K562 (cell line): Measurements from ENCODE around the gene NAXE. TPM values are rescaled to one million over a fixed set of nuclear protein-coding genes. Genes with fewer than 3 reads are reported as not detected.

Experiments
- ATAC-seq: fragments of 200-7000 bp; cut with Tn5 transposase; 3 replicates; pipeline ENCODE4 v1.9.1; 2020; ENCODE audit warnings: moderate library complexity
- BruUV-seq: library from RNA; stranded (reverse); fragments of 400-500 nt; replicated peaks from 2 replicates; lab custom pipeline; 2021; lab: Mats Ljungman, UMichigan
- CTCF ChIA-PET: fragments of 300-600 bp; formaldehyde crosslinking; extraction: SDS; loops from one replicate; lab custom pipeline; 2021; ENCODE audit warnings: low intra/inter-chr PET ratio; lab: Yijun Ruan, JAX
- POLR2A ChIA-PET: fragments of 300-600, 350-650 bp; sonication (Branson Sonifier 250); formaldehyde crosslinking; extraction: SDS; loops from one replicate; lab custom pipeline; 2021; ENCODE audit warnings: antibody characterized with exemption, inconsistent platforms; lab: Yijun Ruan, JAX
- DNase-seq, 4 experiments: peaks; one replicate each; pipeline versions ENCODE4 v3.0.0 to v3.0.0-alpha.2; 2011 to 2018; ENCODE audit warnings: low spot score in 3 of 4, mixed read lengths in 3 of 4; ENCODE audit errors: extremely low read depth in 1 of 4
- FAIRE-seq: peaks from 2 replicates; lab custom pipeline; 2011; peaks lifted over from hg19 to GRCh38; lab: Jason Lieb, UNC
- H2AFZ ChIP-seq: 2 replicates; pipeline ENCODE4 v1.6.0; 2011; ENCODE audit warnings: low read depth, low read length, control low read depth, inconsistent platforms
- H3K27ac ChIP-seq: fragments of 200-600 bp; 3 replicates; pipeline ENCODE4 v1.8.0; 2011; ENCODE audit warnings: low read depth, mild to moderate bottlenecking, control low read depth, inconsistent platforms, low read length, moderate library complexity, mixed read lengths; ENCODE audit errors: extremely low read depth
- H3K27me3 ChIP-seq, 2 experiments: fragments of 300-600 bp in 1 of 2; 2 replicates in 1 of 2; 3 replicates in 1 of 2; pipeline versions ENCODE4 v1.6.0 to v1.8.0; 2011; ENCODE audit warnings: inconsistent platforms in 2 of 2, low read length in 2 of 2, mild to moderate bottlenecking in 1 of 2, mixed read lengths in 1 of 2, moderate library complexity in 1 of 2; ENCODE audit not compliant: control insufficient read depth in 2 of 2, insufficient read depth in 2 of 2
- H3K36me3 ChIP-seq: fragments of 300-600 bp; 3 replicates; pipeline ENCODE4 v1.8.0; 2011; ENCODE audit warnings: mild to moderate bottlenecking, low read length, inconsistent platforms; ENCODE audit not compliant: control insufficient read depth, insufficient read depth
- H3K4me1 ChIP-seq, 2 experiments: fragments of 200-600 bp in 1 of 2; replicated peaks in 1 of 2; 2 replicates in 1 of 2; 3 replicates in 1 of 2; pipeline versions ENCODE4 v1.5.1 to v1.8.0; 2011; ENCODE audit warnings: inconsistent platforms in 2 of 2, low read length in 2 of 2, mild to moderate bottlenecking in 1 of 2, mixed read lengths in 1 of 2, moderate library complexity in 1 of 2; ENCODE audit not compliant: control insufficient read depth in 2 of 2, insufficient read depth in 2 of 2
- H3K4me2 ChIP-seq: 2 replicates; pipeline ENCODE4 v1.6.1; 2011; ENCODE audit warnings: low read length, control low read depth, inconsistent platforms, mixed read lengths; ENCODE audit not compliant: insufficient read depth
- H3K4me3 ChIP-seq: fragments of 200-600 bp; sonication (generic), shearing (Covaris generic); 2 replicates; pipeline ENCODE4 v1.5.1; 2016; ENCODE audit warnings: control low read depth, inconsistent platforms
- H3K79me2 ChIP-seq: fragments of 200-600 bp; 3 replicates; pipeline ENCODE4 v1.8.0; 2011; ENCODE audit warnings: low read length, inconsistent platforms; ENCODE audit not compliant: control insufficient read depth, insufficient read depth
- H3K9ac ChIP-seq, 2 experiments: 2 replicates each; pipeline versions ENCODE4 v1.6.0 to v1.6.1; 2011; ENCODE audit warnings: low read depth in 2 of 2, low read length in 2 of 2, control low read depth in 1 of 2, inconsistent platforms in 1 of 2, mild to moderate bottlenecking in 1 of 2, mixed read lengths in 1 of 2; ENCODE audit not compliant: insufficient read depth in 1 of 2
- H3K9me1 ChIP-seq: one replicate; pipeline ENCODE4 v1.6.0; 2011; ENCODE audit warnings: inconsistent platforms, mild to moderate bottlenecking, low read length, moderate library complexity; ENCODE audit not compliant: control insufficient read depth, insufficient read depth
- H3K9me3 ChIP-seq: replicated peaks from 2 replicates; pipeline ENCODE4 v1.5.1; 2011; ENCODE audit warnings: low read depth, low read length, inconsistent platforms; ENCODE audit not compliant: control insufficient read depth, insufficient read depth
- H4K20me1 ChIP-seq: replicated peaks from 2 replicates; pipeline ENCODE4 v1.6.1; 2011; ENCODE audit warnings: low read length, inconsistent platforms, mixed read lengths; ENCODE audit not compliant: control insufficient read depth, insufficient read depth
- C11orf30 ChIP-seq: fragments of 450-650 bp; IDR thresholded peaks from 2 replicates; pipeline ENCODE4 v1.6.1; 2016; ENCODE audit warnings: low read depth, mild to moderate bottlenecking
- CBX2 ChIP-seq: fragments of 200-600 bp; sonication (generic); IDR thresholded peaks from one replicate; pipeline ENCODE4 v1.6.1; 2012; ENCODE audit warnings: mild to moderate bottlenecking, low read length, inconsistent platforms; ENCODE audit not compliant: insufficient read depth, poor library complexity, severe bottlenecking
- DNMT1 ChIP-seq: fragments of 450-650 bp; IDR thresholded peaks from 2 replicates; pipeline ENCODE4 v1.6.1; 2016; ENCODE audit warnings: antibody characterized with exemption, mild to moderate bottlenecking
- GABPA ChIP-seq: fragments of 200-800 bp; sonication (Bioruptor generic); conservative IDR thresholded peaks from 2 replicates; pipeline ENCODE4 v1.6.1; 2016; ENCODE audit warnings: low read depth, missing genetic modification characterization, missing compliant biosample characterization
- KDM5B ChIP-seq: fragments of 200-600 bp; sonication (generic); IDR thresholded peaks from 2 replicates; pipeline ENCODE4 v1.6.1; 2012; ENCODE audit warnings: low read depth, mild to moderate bottlenecking, moderate library complexity, low read length, control low read depth, inconsistent platforms; ENCODE audit not compliant: insufficient replicate concordance
- MED1 ChIP-seq: sonication (generic); formaldehyde crosslinking; IDR thresholded peaks from 2 replicates; pipeline ENCODE4 v1.8.1; 2023; ENCODE audit warnings: missing genetic modification reagents, borderline replicate concordance
- MTF1 ChIP-seq: fragments of 250-450 bp; sonication (Bioruptor Pico); IDR thresholded peaks from 2 replicates; pipeline ENCODE4 v1.9.0; 2021; ENCODE audit warnings: moderate library complexity, mild to moderate bottlenecking, inconsistent platforms, borderline replicate concordance
- PPARD ChIP-seq: fragments of 250-450 bp; sonication (Bioruptor Pico); IDR thresholded peaks from 2 replicates; pipeline ENCODE4 v1.8.0; 2022; ENCODE audit warnings: inconsistent platforms, mild to moderate bottlenecking, moderate library complexity
- PTBP1 ChIP-seq: fragments of 200-400 bp; formaldehyde crosslinking; IDR thresholded peaks from 2 replicates; pipeline ENCODE4 v1.6.1; 2017; ENCODE audit warnings: low read depth, low read length
- PTTG1 ChIP-seq: fragments of 450-650 bp; IDR thresholded peaks from 2 replicates; pipeline ENCODE4 v1.6.1; 2016; ENCODE audit warnings: low read depth, mild to moderate bottlenecking, missing genetic modification characterization, missing compliant biosample characterization
- SMARCB1 ChIP-seq: IDR thresholded peaks from 2 replicates; pipeline ENCODE4 v1.6.1; 2011; ENCODE audit warnings: improper control_type of control experiment, low read depth; ENCODE audit not compliant: insufficient read length
- SMARCC2 ChIP-seq: fragments of 450-650 bp; IDR thresholded peaks from 2 replicates; pipeline ENCODE4 v1.6.1; 2017; ENCODE audit warnings: antibody characterized with exemption, moderate library complexity, mild to moderate bottlenecking, low read depth
- YBX1 ChIP-seq: fragments of 450-650 bp; IDR thresholded peaks from 2 replicates; pipeline ENCODE4 v1.7.1; 2016; ENCODE audit warnings: mild to moderate bottlenecking
- ZNF197 ChIP-seq: fragments of 200-800 bp; sonication (Bioruptor generic); IDR thresholded peaks from 2 replicates; pipeline ENCODE4 v1.6.1; 2016; ENCODE audit warnings: low read depth, missing genetic modification characterization, missing compliant biosample characterization
- WGBS: fragments of 100-300 bp; shearing (Covaris generic); methylation state at CpG from one replicate; pipeline ENCODE4 v1.1.6; 2016; ENCODE audit warnings: low coverage, mixed read lengths; ENCODE audit not compliant: insufficient coverage; ENCODE audit errors: missing lambda C conversion rate; 5-methylcytosine and 5-hydroxymethylcytosine counted together
- in situ Hi-C: fragments of 300-500 bp; cut with MboI; formaldehyde crosslinking; loops from 4 replicates; pipeline ENCODE4 v1.15.0; 2018; ENCODE audit warnings: inconsistent platforms, mixed read lengths
- intact Hi-C: fragments of 100-400 bp; cut with micrococcal nuclease; formaldehyde crosslinking; loops from 2 replicates; pipeline ENCODE4 v1.14.2; 2022
- polyA plus RNA-seq, 8 experiments: library from polyadenylated mRNA; depleted of rRNA in 4 of 8; stranded (reverse) in 5 of 8; unstranded in 3 of 8; fragments of >200 nt; fragmentation: Nextera tagmentation in 2 of 8; fragmentation: Illumina TruSeq in 1 of 8; extraction: Ambion mirVana in 2 of 8; extraction: Trizol in 1 of 8; gene quantifications; 2 replicates each; pipeline versions ENCODE4 v1.2.1 to v1.2.3, GENCODE V29; 2011 to 2014; ENCODE audit warnings: inconsistent platforms in 1 of 8, missing spikeins in 1 of 8
- total RNA-seq, 7 experiments: library from RNA; depleted of rRNA in 6 of 7; stranded (reverse); fragments of >200 nt in 6 of 7; fragmentation: Illumina TruSeq in 2 of 7; extraction: Trizol in 2 of 7; gene quantifications; 2 replicates each; pipeline versions ENCODE4 v1.2.1 to v1.2.3, GENCODE V29; 2011 to 2021; ENCODE audit warnings: low replicate concordance in 1 of 7
- TF ChIP-seq, protein P1 (sequence below): IDR thresholded peaks from 3 replicates; pipeline ENCODE4 v1.6.1; 2011; ENCODE audit warnings: borderline replicate concordance, mild to moderate bottlenecking; ENCODE audit not compliant: insufficient read length, insufficient read depth
- TF ChIP-seq, protein P2 (sequence below): fragments of 200-400 bp; formaldehyde crosslinking; IDR thresholded peaks from 2 replicates; pipeline ENCODE4 v1.6.1; 2017; ENCODE audit warnings: mild to moderate bottlenecking, low read depth, low read length, moderate library complexity

Gene NAXE
- total and polyA plus RNA-seq, 9 of the 15 experiments (the other 6 are each of a cell fraction or from before 2014, with no cell fraction given): 27.3 to 137 (median 90.0) TPM

DNA sequence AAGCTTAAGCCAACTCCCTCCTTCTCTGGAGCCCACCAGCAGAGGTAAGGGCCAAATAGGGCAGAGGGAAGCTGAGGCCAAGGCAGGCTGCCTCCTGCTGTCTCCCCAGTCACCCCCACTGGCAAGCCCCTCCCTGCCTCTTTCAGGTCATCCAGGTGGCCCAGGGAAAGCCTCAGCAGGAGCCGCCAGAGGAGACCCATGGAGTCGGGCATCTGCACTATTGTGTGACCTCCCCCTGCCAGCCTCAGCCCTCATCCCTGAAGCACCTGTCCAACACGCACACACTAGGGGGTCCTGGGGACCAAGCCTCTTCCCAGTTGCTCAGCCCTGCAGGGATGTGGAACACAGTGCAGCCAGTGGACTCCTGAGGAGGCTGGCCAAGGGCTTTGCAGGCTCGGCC, 5.3 kb upstream of the NAXE start:
- peaks cover 2% of the 10 kb centered on the region; the same call in 2 of the 3 replicates for H3K79me2 ChIP-seq
- TF ChIP-seq, protein P1, sequence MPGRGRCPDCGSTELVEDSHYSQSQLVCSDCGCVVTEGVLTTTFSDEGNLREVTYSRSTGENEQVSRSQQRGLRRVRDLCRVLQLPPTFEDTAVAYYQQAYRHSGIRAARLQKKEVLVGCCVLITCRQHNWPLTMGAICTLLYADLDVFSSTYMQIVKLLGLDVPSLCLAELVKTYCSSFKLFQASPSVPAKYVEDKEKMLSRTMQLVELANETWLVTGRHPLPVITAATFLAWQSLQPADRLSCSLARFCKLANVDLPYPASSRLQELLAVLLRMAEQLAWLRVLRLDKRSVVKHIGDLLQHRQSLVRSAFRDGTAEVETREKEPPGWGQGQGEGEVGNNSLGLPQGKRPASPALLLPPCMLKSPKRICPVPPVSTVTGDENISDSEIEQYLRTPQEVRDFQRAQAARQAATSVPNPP: no peak
- TF ChIP-seq PPARD (no peak), MTF1 (CRISPR knock-in tag) (no peak), ZNF197 (CRISPR knock-in tag) (no peak), C11orf30 (no peak), MED1 (CRISPR knock-in tag) (no peak), SMARCC2 (no peak), GABPA (tag) (no peak), SMARCB1 (no peak), CBX2 (no peak), DNMT1 (no peak), KDM5B (no peak), PTBP1 (no peak), YBX1 (no peak), PTTG1 (tag) (no peak)
- TF ChIP-seq, protein P2, sequence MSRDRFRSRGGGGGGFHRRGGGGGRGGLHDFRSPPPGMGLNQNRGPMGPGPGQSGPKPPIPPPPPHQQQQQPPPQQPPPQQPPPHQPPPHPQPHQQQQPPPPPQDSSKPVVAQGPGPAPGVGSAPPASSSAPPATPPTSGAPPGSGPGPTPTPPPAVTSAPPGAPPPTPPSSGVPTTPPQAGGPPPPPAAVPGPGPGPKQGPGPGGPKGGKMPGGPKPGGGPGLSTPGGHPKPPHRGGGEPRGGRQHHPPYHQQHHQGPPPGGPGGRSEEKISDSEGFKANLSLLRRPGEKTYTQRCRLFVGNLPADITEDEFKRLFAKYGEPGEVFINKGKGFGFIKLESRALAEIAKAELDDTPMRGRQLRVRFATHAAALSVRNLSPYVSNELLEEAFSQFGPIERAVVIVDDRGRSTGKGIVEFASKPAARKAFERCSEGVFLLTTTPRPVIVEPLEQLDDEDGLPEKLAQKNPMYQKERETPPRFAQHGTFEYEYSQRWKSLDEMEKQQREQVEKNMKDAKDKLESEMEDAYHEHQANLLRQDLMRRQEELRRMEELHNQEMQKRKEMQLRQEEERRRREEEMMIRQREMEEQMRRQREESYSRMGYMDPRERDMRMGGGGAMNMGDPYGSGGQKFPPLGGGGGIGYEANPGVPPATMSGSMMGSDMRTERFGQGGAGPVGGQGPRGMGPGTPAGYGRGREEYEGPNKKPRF: no peak
- no peak overlapping the region for H3K4me3 ChIP-seq
- no peaks in the 10 kb centered on the region for H3K9me3 ChIP-seq
- ChIA-PET POLR2A (interaction anchor here (1.2 kb wide), 1 partner anchor 9 kb away, joined by 4 read pairs; no protein-coding TSS in a partner anchor), CTCF (interaction anchor here (4.6 kb wide), 1 partner anchor 22 kb away, joined by 77 read pairs; no protein-coding TSS in a partner anchor)
- no TSS peak for BruUV-seq
- intact Hi-C loops: no loop called here
- no peak overlapping the region for H3K27ac ChIP-seq
- no peak for DNase-seq
- H3K9me1 ChIP-seq: no peaks in the 10 kb centered on the region
- no peak for ATAC-seq
- no peaks in the 10 kb centered on the region for H3K36me3 ChIP-seq
- H3K4me2 ChIP-seq: no peak overlapping the region
- FAIRE-seq: no peak
- in situ Hi-C loops: no loop called here
- WGBS: 35% methylated on average over 4 of the region's 4 CpGs
- no peaks in the 10 kb centered on the region for H4K20me1 ChIP-seq
- H3K27me3 ChIP-seq: no peaks in the 10 kb centered on the region
- H3K4me1 ChIP-seq: peaks cover 7 to 10% of the 10 kb centered on the region in 2 experiments; a peak in 4 of 5 replicates
- peak overlapping the region in 1 of 2 experiments; percentile 53; a peak in 2 of 4 replicates for H3K9ac ChIP-seq
- H2AFZ ChIP-seq: no peak overlapping the region
